PC-3 (cell line): ENCODE measurements around the gene TBL1Y.

Source experiments
- CTCF ChIP-seq: fragments of 300-600 bp; sonication (generic); conservative IDR thresholded peaks from 2 replicates; pipeline ENCODE4 v1.5.1; 2017; ENCODE audit warnings: antibody characterized with exemption, low read depth, mild to moderate bottlenecking, low read length
- EZH2phosphoT487 ChIP-seq: fragments of 300-600 bp; sonication (generic); IDR thresholded peaks from 2 replicates; pipeline ENCODE4 v1.6.1; 2018; ENCODE audit warnings: mild to moderate bottlenecking, antibody characterized with exemption, low read length, borderline replicate concordance

DNA sequence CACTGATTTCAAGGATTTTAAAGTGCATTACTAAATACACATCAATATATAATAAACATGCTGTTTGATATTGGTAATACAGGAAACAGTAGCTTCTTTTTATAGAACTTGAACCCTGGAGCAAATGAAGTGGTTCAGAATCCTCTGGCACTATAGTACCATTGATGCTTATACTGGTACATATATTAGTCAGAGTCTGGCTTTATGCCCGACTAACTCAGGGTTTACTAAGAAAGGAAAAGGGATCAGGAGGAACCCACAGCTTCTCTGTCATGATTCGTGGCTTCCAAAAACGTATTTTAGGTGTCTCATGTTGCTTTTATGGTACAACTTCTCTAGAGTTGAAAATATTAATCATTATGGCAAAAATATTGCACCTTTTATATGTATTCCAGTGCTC lies 72.7 kb downstream of the TBL1Y start:
- TF ChIP-seq EZH2phosphoT487 (no peak), CTCF (no peak)
